Loucy (cell line): ENCODE data around the gene USP22.

Experiments
- H2AFZ ChIP-seq: fragments of 200-600 bp; sonication (generic); 2 replicates; pipeline ENCODE4 v1.6.0; 2016; ENCODE audit warnings: antibody characterized with exemption, mild to moderate bottlenecking, low read length, moderate library complexity
- H3F3A ChIP-seq: fragments of 200-600 bp; 2 replicates; pipeline ENCODE4 v1.6.0; 2016; ENCODE audit warnings: antibody characterized with exemption, low read depth, mild to moderate bottlenecking
- H3K27me3 ChIP-seq: fragments of 200-600 bp; sonication (generic); 2 replicates; pipeline ENCODE4 v1.6.1; 2014; ENCODE audit warnings: low read length, mild to moderate bottlenecking; ENCODE audit not compliant: insufficient read depth, poor library complexity, severe bottlenecking
- H3K36me3 ChIP-seq: fragments of 200-600 bp; sonication (generic); 2 replicates; pipeline ENCODE4 v1.6.1; 2016; ENCODE audit warnings: low read length; ENCODE audit not compliant: insufficient read depth
- H3K4me1 ChIP-seq: fragments of 200-600 bp; sonication (generic); 2 replicates; pipeline ENCODE4 v1.5.1; 2014; ENCODE audit warnings: low read length, mild to moderate bottlenecking; ENCODE audit not compliant: insufficient read depth, poor library complexity, severe bottlenecking
- H3K4me2 ChIP-seq: fragments of 200-600 bp; sonication (generic); 2 replicates; pipeline ENCODE4 v1.6.0; 2014; ENCODE audit warnings: antibody characterized with exemption, low read length, low read depth, mild to moderate bottlenecking; ENCODE audit not compliant: poor library complexity, severe bottlenecking
- H3K4me3 ChIP-seq: fragments of 200-600 bp; sonication (generic); 2 replicates; pipeline ENCODE4 v1.5.1; 2014; ENCODE audit warnings: low read length, mild to moderate bottlenecking, mixed read lengths; ENCODE audit not compliant: poor library complexity, severe bottlenecking
- H3K79me2 ChIP-seq: fragments of 200-600 bp; sonication (generic); 2 replicates; pipeline ENCODE4 v1.6.1; 2014; ENCODE audit warnings: low read length; ENCODE audit not compliant: insufficient read depth
- H3K9ac ChIP-seq: fragments of 200-600 bp; sonication (generic); 2 replicates; pipeline ENCODE4 v1.6.0; 2014; ENCODE audit warnings: mild to moderate bottlenecking, low read depth, low read length, moderate library complexity; ENCODE audit not compliant: poor library complexity, severe bottlenecking
- H3K9me2 ChIP-seq: fragments of 200-600 bp; sonication (generic); replicated peaks from 2 replicates; pipeline ENCODE4 v1.6.1; 2016; ENCODE audit warnings: low read depth, low read length, mixed read lengths
- H3K9me3 ChIP-seq: fragments of 200-600 bp; sonication (generic); 2 replicates; pipeline ENCODE4 v1.6.1; 2014; ENCODE audit warnings: mild to moderate bottlenecking, antibody characterized with exemption, low read length, low read depth; ENCODE audit not compliant: insufficient read depth
- H4K20me1 ChIP-seq: fragments of 200-600 bp; sonication (generic); 2 replicates; pipeline ENCODE4 v1.6.0; 2014; ENCODE audit warnings: antibody characterized with exemption, low read length, mild to moderate bottlenecking; ENCODE audit not compliant: insufficient read depth, poor library complexity, severe bottlenecking
- CTCF ChIP-seq: fragments of 200-600 bp; sonication (generic); conservative IDR thresholded peaks from 2 replicates; pipeline ENCODE4 v1.5.1; 2014; ENCODE audit warnings: mild to moderate bottlenecking, antibody characterized with exemption, low read length
- EZH2phosphoT487 ChIP-seq: fragments of 200-600 bp; IDR thresholded peaks from 2 replicates; pipeline ENCODE4 v1.6.1; 2018; ENCODE audit warnings: antibody characterized with exemption, mild to moderate bottlenecking, moderate library complexity, borderline replicate concordance

USP22 gene

DNA sequence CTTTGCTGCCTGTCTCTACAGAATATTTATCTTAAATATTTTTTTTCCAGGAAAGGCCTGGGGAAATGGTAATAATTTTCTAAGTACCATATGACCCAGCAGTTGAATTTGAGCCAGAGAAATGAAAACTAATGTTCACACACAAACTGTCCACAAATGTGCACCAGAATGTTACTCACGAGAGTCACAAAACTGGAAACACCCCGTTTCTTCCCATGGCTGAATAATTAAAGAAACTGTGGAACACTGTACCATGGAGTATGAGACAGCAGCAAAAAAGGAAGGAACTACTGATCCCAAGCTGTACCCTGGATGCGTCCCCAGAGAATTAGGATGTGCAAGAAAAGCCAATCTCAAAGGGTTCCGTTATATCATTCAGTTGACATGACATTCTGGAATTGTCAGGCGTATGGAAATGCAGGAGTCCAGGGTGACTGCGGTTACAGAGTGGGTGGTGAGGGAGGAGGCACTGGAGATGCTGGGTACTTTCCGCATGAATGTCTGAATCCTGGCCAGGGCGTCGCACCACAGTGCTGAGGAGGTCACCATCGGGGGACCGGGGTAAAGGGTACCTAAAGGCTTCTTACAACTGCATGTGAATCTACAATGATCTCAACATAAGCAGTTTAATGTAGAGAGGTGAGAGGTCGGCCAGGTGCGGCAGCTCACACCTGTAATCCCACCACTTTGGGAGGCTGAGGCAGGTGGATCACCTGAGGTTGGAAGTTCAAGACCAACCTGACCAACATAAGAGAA lies 34.5 kb downstream of the USP22 start:
- Histone ChIP-seq H3K4me2 (no peak overlapping the region), H4K20me1 (peaks cover 63% of the 10 kb centered on the region), H3K9me3 (no peaks in the 10 kb centered on the region), H3K9ac (no peak overlapping the region), H3K4me1 (no peaks in the 10 kb centered on the region), H2AFZ (no peak overlapping the region), H3K79me2 (peaks cover 37% of the 10 kb centered on the region; the same call in 1 of the 2 replicates), H3K36me3 (peaks cover 100% of the 10 kb centered on the region), H3K9me2 (no peaks in the 10 kb centered on the region), H3K27me3 (no peaks in the 10 kb centered on the region), H3F3A (no peaks in the 10 kb centered on the region), H3K4me3 (no peak overlapping the region)
- TF ChIP-seq EZH2phosphoT487, result no peak

DNA sequence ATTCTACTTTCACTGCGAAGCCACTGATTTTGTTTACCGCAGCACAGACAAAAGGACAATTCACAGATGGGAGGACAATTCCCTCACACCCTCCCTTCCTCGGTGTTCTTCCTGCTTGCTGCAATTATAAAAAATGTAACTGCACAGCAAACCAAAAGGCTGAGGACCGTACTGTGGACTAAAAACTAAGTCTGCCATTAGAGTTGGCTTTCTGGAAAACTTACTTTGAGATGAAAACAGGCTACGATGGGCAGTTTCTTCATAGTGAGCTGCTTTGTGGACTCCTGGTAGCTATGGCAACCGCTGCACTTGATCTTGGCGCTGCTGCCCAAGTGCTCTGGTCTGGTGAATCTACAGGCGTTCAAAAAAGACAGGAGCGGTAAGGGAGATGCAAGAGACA lies 35.2 kb downstream of the USP22 start:
- Histone ChIP-seq H3K36me3 (peaks cover 100% of the 10 kb centered on the region), H3K4me1 (no peaks in the 10 kb centered on the region), H3F3A (no peaks in the 10 kb centered on the region), H3K9me2 (no peaks in the 10 kb centered on the region), H3K9me3 (no peaks in the 10 kb centered on the region), H3K27me3 (no peaks in the 10 kb centered on the region), H3K9ac (no peak overlapping the region), H3K79me2 (peaks cover 31% of the 10 kb centered on the region; the same call in 1 of the 2 replicates), H3K4me3 (no peak overlapping the region), H2AFZ (no peak overlapping the region), H4K20me1 (peaks cover 56% of the 10 kb centered on the region), H3K4me2 (no peak overlapping the region)
- TF ChIP-seq EZH2phosphoT487 (no peak), CTCF (no peak)

DNA sequence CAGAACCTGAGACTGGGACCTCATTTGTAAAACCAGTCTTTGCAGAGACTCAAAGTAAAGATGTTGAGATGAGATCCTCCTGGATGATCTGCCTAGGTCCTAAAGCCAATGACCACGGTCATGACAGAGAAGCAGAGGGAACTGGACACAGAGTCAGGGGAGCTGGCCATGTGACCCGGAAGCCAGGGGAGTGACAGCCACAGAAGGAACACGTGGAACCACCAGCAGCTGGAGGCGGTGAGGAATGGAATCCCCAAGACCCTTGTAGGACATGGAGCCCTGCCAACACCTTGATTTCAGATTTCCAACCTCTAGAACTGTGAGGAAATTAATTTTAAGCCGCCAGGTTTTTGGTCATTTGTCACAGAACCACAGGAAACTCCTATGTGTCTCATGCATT lies 37.0 kb downstream of the USP22 start:
- Histone ChIP-seq H3K4me2 (no peak overlapping the region), H3K9me2 (no peaks in the 10 kb centered on the region), H3K27me3 (no peaks in the 10 kb centered on the region), H3F3A (no peaks in the 10 kb centered on the region), H3K4me3 (no peak overlapping the region), H3K9ac (no peak overlapping the region), H3K79me2 (peaks cover 19% of the 10 kb centered on the region; the same call in 1 of the 2 replicates), H3K9me3 (no peaks in the 10 kb centered on the region), H3K4me1 (no peaks in the 10 kb centered on the region), H3K36me3 (peaks cover 99% of the 10 kb centered on the region), H2AFZ (no peak overlapping the region), H4K20me1 (peaks cover 55% of the 10 kb centered on the region)
- TF ChIP-seq CTCF (no peak), EZH2phosphoT487 (no peak)

DNA sequence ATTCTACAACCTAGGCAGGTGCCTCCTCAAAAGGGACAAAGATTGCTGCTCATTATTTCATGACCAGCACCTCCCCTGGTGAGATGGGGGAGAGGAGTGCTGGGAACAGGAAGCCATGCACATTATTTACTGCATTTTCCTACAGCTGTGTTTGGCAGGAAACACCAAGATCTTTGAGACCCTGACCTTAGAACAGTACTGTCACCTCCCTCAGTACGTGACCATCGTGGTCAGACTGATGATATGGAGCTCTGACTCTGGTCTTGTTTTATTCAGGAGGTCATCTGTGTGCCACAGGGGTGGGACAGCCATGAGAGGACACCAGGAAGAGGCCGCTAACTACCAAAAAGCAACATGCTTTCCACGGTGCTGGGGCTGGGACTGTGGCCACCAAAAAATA lies 37.4 kb downstream of the USP22 start:
- no peak overlapping the region for H3K4me2 ChIP-seq
- H3K36me3 ChIP-seq, result peaks cover 98% of the 10 kb centered on the region
- H3K4me3 ChIP-seq, result no peak overlapping the region
- H3K27me3 ChIP-seq, result no peaks in the 10 kb centered on the region
- H4K20me1 ChIP-seq, result peaks cover 52% of the 10 kb centered on the region
- no peaks in the 10 kb centered on the region for H3K9me2 ChIP-seq
- no peaks in the 10 kb centered on the region for H3K9me3 ChIP-seq
- H3F3A ChIP-seq, result no peaks in the 10 kb centered on the region
- H3K79me2 ChIP-seq, result peaks cover 19% of the 10 kb centered on the region; the same call in 1 of the 2 replicates
- no peak overlapping the region for H3K9ac ChIP-seq
- H2AFZ ChIP-seq, result no peak overlapping the region
- TF ChIP-seq CTCF (no peak), EZH2phosphoT487 (no peak)
- H3K4me1 ChIP-seq, result no peaks in the 10 kb centered on the region
